HepG2 (cell line): ENCODE data around the gene CEP104. TPM values are rescaled to one million over a fixed set of nuclear protein-coding genes. Genes with fewer than 3 reads are reported as not detected.

Experiments used
- BCL6 ChIP-seq: IDR thresholded peaks from 2 replicates; pipeline ENCODE4 v1.6.1; 2016; ENCODE audit warnings: missing genetic modification reagents, missing compliant biosample characterization
- HDAC2 ChIP-seq: sonication (generic); formaldehyde crosslinking; IDR thresholded peaks from 2 replicates; pipeline ENCODE4 v1.4.0; 2020; ENCODE audit warnings: missing genetic modification reagents
- KDM4B ChIP-seq: sonication (generic); formaldehyde crosslinking; IDR thresholded peaks from 2 replicates; pipeline ENCODE4 v1.4.0; 2020; ENCODE audit warnings: missing genetic modification reagents
- MAFF ChIP-seq: IDR thresholded peaks from 2 replicates; pipeline ENCODE4 v1.6.1; 2011; ENCODE audit warnings: low read depth, low read length, improper control_type of control experiment
- MYNN ChIP-seq: sonication (generic); formaldehyde crosslinking; IDR thresholded peaks from 2 replicates; pipeline ENCODE4 v1.4.0; 2020; ENCODE audit warnings: mild to moderate bottlenecking, low read depth, missing genetic modification reagents
- NFYB ChIP-seq: sonication (generic); formaldehyde crosslinking; IDR thresholded peaks from 2 replicates; pipeline ENCODE4 v1.4.0; 2020; ENCODE audit warnings: missing genetic modification reagents
- NONO ChIP-seq, 2 experiments: fragments of 450-650 bp in 1 of 2; sonication (generic) in 1 of 2; formaldehyde crosslinking in 1 of 2; IDR thresholded peaks in 1 of 2; conservative IDR thresholded peaks in 1 of 2; 2 replicates each; pipeline versions ENCODE4 v1.6.1 to v1.8.0; 2017 to 2022; ENCODE audit warnings: mild to moderate bottlenecking in 1 of 2, missing genetic modification reagents in 1 of 2, moderate library complexity in 1 of 2
- POLR2AphosphoS5 ChIP-seq: IDR thresholded peaks from 2 replicates; pipeline ENCODE4 v1.6.1; 2012; ENCODE audit warnings: low read depth, low read length
- POLR2G ChIP-seq: fragments of 200-400 bp; formaldehyde crosslinking; IDR thresholded peaks from 2 replicates; pipeline ENCODE4 v1.6.1; 2018; ENCODE audit warnings: mild to moderate bottlenecking, low read depth, low read length, moderate library complexity
- TBP ChIP-seq: sonication (generic); formaldehyde crosslinking; IDR thresholded peaks from 2 replicates; pipeline ENCODE4 v1.5.0; 2020; ENCODE audit warnings: missing genetic modification reagents
- ZFP41 ChIP-seq: sonication (generic); formaldehyde crosslinking; IDR thresholded peaks from 2 replicates; pipeline ENCODE4 v1.4.0; 2020; ENCODE audit warnings: mild to moderate bottlenecking, missing genetic modification reagents, borderline replicate concordance
- ZNF124 ChIP-seq: sonication (generic); formaldehyde crosslinking; IDR thresholded peaks from 2 replicates; pipeline ENCODE4 v1.4.0; 2020; ENCODE audit warnings: missing genetic modification reagents
- ZNF382 ChIP-seq: sonication (generic); formaldehyde crosslinking; IDR thresholded peaks from 2 replicates; pipeline ENCODE4 v1.5.0; 2020; ENCODE audit warnings: missing genetic modification reagents, mild to moderate bottlenecking, borderline replicate concordance
- polyA plus RNA-seq, 8 experiments: library from polyadenylated mRNA; depleted of rRNA in 3 of 8; stranded (reverse) in 7 of 8; unstranded in 1 of 8; fragments of >200 nt; fragmentation: Illumina TruSeq in 4 of 8; extraction: Trizol in 4 of 8; gene quantifications; 2 replicates each; pipeline versions ENCODE4 v1.2.1 to v1.2.3, GENCODE V29; 2011 to 2016; ENCODE audit warnings: low read depth in 4 of 8, missing spikeins in 1 of 8, mixed read lengths in 1 of 8; ENCODE audit not compliant: insufficient read depth in 1 of 8
- total RNA-seq, 5 experiments: library from RNA; depleted of rRNA; stranded (reverse); fragments of >200 nt; fragmentation: Illumina TruSeq; extraction: Trizol; gene quantifications; 2 replicates each; pipeline ENCODE4 v1.2.3, GENCODE V29; 2016; ENCODE audit warnings: low read depth in 1 of 5
- TF ChIP-seq, protein P1 (sequence below): sonication (generic); formaldehyde crosslinking; IDR thresholded peaks from 2 replicates; pipeline ENCODE4; 2020; ENCODE audit warnings: missing genetic modification reagents, mild to moderate bottlenecking, borderline replicate concordance
- TF ChIP-seq, protein P2 (sequence below): sonication (generic); formaldehyde crosslinking; IDR thresholded peaks from 2 replicates; pipeline ENCODE4 v1.8.1; 2023; ENCODE audit warnings: mild to moderate bottlenecking, missing genetic modification reagents, borderline replicate concordance
- TF ChIP-seq, protein P3 (sequence below): sonication (generic); formaldehyde crosslinking; IDR thresholded peaks from 2 replicates; pipeline ENCODE4 v1.5.1; 2020; ENCODE audit warnings: mild to moderate bottlenecking, missing genetic modification reagents, borderline replicate concordance
- TF ChIP-seq, protein P4 (sequence below): sonication (generic); formaldehyde crosslinking; IDR thresholded peaks from 2 replicates; pipeline ENCODE4 v1.5.1; 2020; ENCODE audit warnings: mild to moderate bottlenecking, moderate library complexity, missing genetic modification reagents

Gene CEP104
- total and polyA plus RNA-seq, 2 of the 13 experiments (the other 11 are each of a cell fraction or from before 2014, with no cell fraction given) = 20.4 to 30.1 TPM

DNA sequence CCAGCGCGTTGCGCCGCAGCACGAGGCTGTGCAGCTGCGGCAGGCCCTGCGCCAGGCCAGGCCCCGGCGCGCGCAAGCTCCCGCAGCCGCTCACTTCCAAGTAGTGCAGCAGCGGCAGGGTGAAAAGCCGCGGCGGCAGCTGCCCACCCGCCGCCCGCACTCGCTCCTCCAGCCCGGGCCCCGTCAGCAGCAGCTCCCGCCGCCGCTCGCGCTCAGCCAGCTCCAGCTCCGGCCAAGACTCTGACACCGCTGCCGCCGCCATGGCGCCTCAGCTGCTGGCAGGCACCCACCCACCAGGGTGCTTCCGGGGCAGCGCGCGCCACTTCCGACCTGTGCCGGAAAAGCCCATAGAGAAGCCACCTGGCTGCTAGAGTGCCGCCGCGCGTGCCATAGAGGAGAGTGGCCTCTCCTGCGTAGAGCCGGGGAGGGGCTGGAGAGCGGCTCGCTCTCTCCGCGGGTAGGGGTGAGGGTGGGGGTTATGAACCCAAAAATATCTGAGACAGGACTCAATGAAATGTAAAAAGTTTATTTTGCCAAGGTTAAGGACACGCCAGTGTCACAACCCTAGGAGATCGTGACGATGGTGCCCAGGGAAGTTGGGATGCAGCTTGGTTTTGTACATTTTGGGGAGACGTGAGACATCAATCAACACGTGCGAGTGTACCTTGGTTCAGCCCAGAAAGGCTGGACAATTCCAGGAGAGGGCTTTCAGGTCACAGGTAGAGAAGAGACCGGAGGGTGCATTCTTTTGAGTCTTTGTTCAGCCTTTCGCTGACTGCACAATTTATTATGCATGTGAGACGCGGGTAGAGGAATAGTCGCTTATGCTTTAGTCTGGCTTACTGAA lies 60.6 kb downstream of the CEP104 start, which contains the start of gene LRRC47 (continued):
- TF ChIP-seq NFYB (CRISPR knock-in tag) (0 out of 2 replicates have a peak, but pooled peaks have one; percentile 26), NONO (IDR thresholded peaks at IDR 0.05) (no peak), NONO (CRISPR knock-in tag; conservative IDR thresholded peaks at IDR 0.05) (peak; percentile 88), BCL6 (CRISPR knock-in tag) (peak; percentile 54; the same call in 1 of the 2 replicates), HDAC2 (peak; percentile 81), ZNF124 (CRISPR knock-in tag) (peak; percentile 71; the same call in 1 of the 2 replicates), KDM4B (CRISPR knock-in tag) (peak; percentile 72; the same call in 1 of the 2 replicates), MYNN (CRISPR knock-in tag) (0 out of 2 replicates have a peak, but pooled peaks have one; percentile 50), TBP (0 out of 2 replicates have a peak, but pooled peaks have one; percentile 47), POLR2AphosphoS5 (peak; percentile 60), ZFP41 (CRISPR knock-in tag) (no peak), ZNF382 (CRISPR knock-in tag) (no peak), MAFF (peak; percentile 79), POLR2G (peak; percentile 91)
- TF ChIP-seq, protein P1, sequence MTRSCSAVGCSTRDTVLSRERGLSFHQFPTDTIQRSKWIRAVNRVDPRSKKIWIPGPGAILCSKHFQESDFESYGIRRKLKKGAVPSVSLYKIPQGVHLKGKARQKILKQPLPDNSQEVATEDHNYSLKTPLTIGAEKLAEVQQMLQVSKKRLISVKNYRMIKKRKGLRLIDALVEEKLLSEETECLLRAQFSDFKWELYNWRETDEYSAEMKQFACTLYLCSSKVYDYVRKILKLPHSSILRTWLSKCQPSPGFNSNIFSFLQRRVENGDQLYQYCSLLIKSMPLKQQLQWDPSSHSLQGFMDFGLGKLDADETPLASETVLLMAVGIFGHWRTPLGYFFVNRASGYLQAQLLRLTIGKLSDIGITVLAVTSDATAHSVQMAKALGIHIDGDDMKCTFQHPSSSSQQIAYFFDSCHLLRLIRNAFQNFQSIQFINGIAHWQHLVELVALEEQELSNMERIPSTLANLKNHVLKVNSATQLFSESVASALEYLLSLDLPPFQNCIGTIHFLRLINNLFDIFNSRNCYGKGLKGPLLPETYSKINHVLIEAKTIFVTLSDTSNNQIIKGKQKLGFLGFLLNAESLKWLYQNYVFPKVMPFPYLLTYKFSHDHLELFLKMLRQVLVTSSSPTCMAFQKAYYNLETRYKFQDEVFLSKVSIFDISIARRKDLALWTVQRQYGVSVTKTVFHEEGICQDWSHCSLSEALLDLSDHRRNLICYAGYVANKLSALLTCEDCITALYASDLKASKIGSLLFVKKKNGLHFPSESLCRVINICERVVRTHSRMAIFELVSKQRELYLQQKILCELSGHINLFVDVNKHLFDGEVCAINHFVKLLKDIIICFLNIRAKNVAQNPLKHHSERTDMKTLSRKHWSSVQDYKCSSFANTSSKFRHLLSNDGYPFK (CRISPR knock-in tag) = peak; percentile 92; the same call in 1 of the 2 replicates
- TF ChIP-seq, protein P2, sequence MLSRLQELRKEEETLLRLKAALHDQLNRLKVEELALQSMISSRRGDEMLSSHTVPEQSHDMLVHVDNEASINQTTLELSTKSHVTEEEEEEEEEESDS (CRISPR knock-in tag) = no peak
- TF ChIP-seq, protein P3, sequence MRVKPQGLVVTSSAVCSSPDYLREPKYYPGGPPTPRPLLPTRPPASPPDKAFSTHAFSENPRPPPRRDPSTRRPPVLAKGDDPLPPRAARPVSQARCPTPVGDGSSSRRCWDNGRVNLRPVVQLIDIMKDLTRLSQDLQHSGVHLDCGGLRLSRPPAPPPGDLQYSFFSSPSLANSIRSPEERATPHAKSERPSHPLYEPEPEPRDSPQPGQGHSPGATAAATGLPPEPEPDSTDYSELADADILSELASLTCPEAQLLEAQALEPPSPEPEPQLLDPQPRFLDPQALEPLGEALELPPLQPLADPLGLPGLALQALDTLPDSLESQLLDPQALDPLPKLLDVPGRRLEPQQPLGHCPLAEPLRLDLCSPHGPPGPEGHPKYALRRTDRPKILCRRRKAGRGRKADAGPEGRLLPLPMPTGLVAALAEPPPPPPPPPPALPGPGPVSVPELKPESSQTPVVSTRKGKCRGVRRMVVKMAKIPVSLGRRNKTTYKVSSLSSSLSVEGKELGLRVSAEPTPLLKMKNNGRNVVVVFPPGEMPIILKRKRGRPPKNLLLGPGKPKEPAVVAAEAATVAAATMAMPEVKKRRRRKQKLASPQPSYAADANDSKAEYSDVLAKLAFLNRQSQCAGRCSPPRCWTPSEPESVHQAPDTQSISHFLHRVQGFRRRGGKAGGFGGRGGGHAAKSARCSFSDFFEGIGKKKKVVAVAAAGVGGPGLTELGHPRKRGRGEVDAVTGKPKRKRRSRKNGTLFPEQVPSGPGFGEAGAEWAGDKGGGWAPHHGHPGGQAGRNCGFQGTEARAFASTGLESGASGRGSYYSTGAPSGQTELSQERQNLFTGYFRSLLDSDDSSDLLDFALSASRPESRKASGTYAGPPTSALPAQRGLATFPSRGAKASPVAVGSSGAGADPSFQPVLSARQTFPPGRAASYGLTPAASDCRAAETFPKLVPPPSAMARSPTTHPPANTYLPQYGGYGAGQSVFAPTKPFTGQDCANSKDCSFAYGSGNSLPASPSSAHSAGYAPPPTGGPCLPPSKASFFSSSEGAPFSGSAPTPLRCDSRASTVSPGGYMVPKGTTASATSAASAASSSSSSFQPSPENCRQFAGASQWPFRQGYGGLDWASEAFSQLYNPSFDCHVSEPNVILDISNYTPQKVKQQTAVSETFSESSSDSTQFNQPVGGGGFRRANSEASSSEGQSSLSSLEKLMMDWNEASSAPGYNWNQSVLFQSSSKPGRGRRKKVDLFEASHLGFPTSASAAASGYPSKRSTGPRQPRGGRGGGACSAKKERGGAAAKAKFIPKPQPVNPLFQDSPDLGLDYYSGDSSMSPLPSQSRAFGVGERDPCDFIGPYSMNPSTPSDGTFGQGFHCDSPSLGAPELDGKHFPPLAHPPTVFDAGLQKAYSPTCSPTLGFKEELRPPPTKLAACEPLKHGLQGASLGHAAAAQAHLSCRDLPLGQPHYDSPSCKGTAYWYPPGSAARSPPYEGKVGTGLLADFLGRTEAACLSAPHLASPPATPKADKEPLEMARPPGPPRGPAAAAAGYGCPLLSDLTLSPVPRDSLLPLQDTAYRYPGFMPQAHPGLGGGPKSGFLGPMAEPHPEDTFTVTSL (CRISPR knock-in tag) = 0 out of 2 replicates have a peak, but pooled peaks have one; percentile 37
- TF ChIP-seq, protein P4, sequence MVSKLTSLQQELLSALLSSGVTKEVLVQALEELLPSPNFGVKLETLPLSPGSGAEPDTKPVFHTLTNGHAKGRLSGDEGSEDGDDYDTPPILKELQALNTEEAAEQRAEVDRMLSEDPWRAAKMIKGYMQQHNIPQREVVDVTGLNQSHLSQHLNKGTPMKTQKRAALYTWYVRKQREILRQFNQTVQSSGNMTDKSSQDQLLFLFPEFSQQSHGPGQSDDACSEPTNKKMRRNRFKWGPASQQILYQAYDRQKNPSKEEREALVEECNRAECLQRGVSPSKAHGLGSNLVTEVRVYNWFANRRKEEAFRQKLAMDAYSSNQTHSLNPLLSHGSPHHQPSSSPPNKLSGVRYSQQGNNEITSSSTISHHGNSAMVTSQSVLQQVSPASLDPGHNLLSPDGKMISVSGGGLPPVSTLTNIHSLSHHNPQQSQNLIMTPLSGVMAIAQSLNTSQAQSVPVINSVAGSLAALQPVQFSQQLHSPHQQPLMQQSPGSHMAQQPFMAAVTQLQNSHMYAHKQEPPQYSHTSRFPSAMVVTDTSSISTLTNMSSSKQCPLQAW = peak; percentile 85
